GM18870 (cell line): ENCODE measurements around the gene BHLHE41.

ENCODE experiments used
- ATAC-seq: cut with Tn5 transposase; IDR thresholded peaks from one replicate; pipeline ENCODE4 v1.9.1; 2021; ENCODE audit warnings: moderate library complexity; ENCODE audit not compliant: unreplicated experiment

Gene BHLHE41

GRCh38 chr12:26116829-26117715 is 7.8 kb downstream of the BHLHE41 start:
- ATAC-seq: no peak

- no peak for ATAC-seq
These were observed 10.0 kb downstream of the BHLHE41 start for GRCh38 chr12:26114720-26115401.

- ATAC-seq: peak; percentile 46
These were observed 10.8 kb downstream of the BHLHE41 start for GRCh38 chr12:26113853-26114719.

- ATAC-seq: no peak
These were observed 11.6 kb downstream of the BHLHE41 start for GRCh38 chr12:26113181-26113654.

GRCh38 chr12:26112703-26113147 is 12.1 kb downstream of the BHLHE41 start:
- ATAC-seq: no peak

GRCh38 chr12:26112232-26112631 is 12.6 kb downstream of the BHLHE41 start:
- no peak for ATAC-seq

GRCh38 chr12:26109343-26109881 is 15.4 kb downstream of the BHLHE41 start:
- ATAC-seq: no peak

GRCh38 chr12:26108915-26109314 is 15.9 kb downstream of the BHLHE41 start:
- ATAC-seq: no peak

- no peak for ATAC-seq
These were observed 18.5 kb downstream of the BHLHE41 start for GRCh38 chr12:26106347-26106746.

GRCh38 chr12:26102953-26103352 is 21.9 kb downstream of the BHLHE41 start:
- no peak for ATAC-seq

GRCh38 chr12:26101763-26102162 is 23.1 kb downstream of the BHLHE41 start:
- no peak for ATAC-seq

- no peak for ATAC-seq
These were observed 23.5 kb downstream of the BHLHE41 start for GRCh38 chr12:26101350-26101734.

- ATAC-seq: no peak
These were observed 24.0 kb downstream of the BHLHE41 start for GRCh38 chr12:26100666-26101349.

- peak; percentile 75 for ATAC-seq
These were observed 27.6 kb downstream of the BHLHE41 start for GRCh38 chr12:26097046-26097878.

- no peak for ATAC-seq
These were observed 28.8 kb downstream of the BHLHE41 start for GRCh38 chr12:26096036-26096435.

GRCh38 chr12:26095186-26095585 is 29.7 kb downstream of the BHLHE41 start:
- no peak for ATAC-seq

- ATAC-seq: no peak
These were observed 32.3 kb downstream of the BHLHE41 start for GRCh38 chr12:26092346-26093105.

GRCh38 chr12:26091822-26092221 is 33.0 kb downstream of the BHLHE41 start:
- ATAC-seq: no peak
